NCI-H1436 (cell line): ENCODE results near the gene RIN3.

ENCODE experiments used
- DNase-seq: peaks from one replicate; lab custom pipeline; 2025; lab: John Stamatoyannopoulos, UW

The RIN3 gene

GRCh38 chr14:92578511-92578910 lies 64.9 kb downstream of the RIN3 start:
- DNase-seq: no peak

- DNase-seq: no peak
Observed at GRCh38 chr14:92579244-92579936, 65.8 kb downstream of the RIN3 start.

GRCh38 chr14:92581206-92581605 lies 67.6 kb downstream of the RIN3 start:
- DNase-seq: no peak

- no peak for DNase-seq
Observed at GRCh38 chr14:92581966-92582566, 68.5 kb downstream of the RIN3 start.

GRCh38 chr14:92582706-92583452 lies 69.3 kb downstream of the RIN3 start:
- no peak for DNase-seq

GRCh38 chr14:92584220-92584619 lies 70.6 kb downstream of the RIN3 start:
- DNase-seq: no peak

GRCh38 chr14:92584816-92585215 lies 71.2 kb downstream of the RIN3 start:
- no peak for DNase-seq

GRCh38 chr14:92585981-92586937 lies 72.7 kb downstream of the RIN3 start:
- no peak for DNase-seq

GRCh38 chr14:92586963-92587699 lies 73.5 kb downstream of the RIN3 start:
- no peak for DNase-seq

GRCh38 chr14:92587700-92588085 lies 74.1 kb downstream of the RIN3 start:
- DNase-seq: no peak

GRCh38 chr14:92589213-92589852 lies 75.8 kb downstream of the RIN3 start:
- DNase-seq: no peak

GRCh38 chr14:92590176-92590575 lies 76.6 kb downstream of the RIN3 start:
- DNase-seq: no peak

GRCh38 chr14:92590941-92591340 lies 77.4 kb downstream of the RIN3 start:
- DNase-seq: no peak

- no peak for DNase-seq
Observed at GRCh38 chr14:92591346-92591745, 77.8 kb downstream of the RIN3 start.

- no peak for DNase-seq
Observed at GRCh38 chr14:92595267-92595666, 81.7 kb downstream of the RIN3 start.

GRCh38 chr14:92596331-92596907 lies 82.8 kb downstream of the RIN3 start:
- no peak for DNase-seq

- no peak for DNase-seq
Observed at GRCh38 chr14:92597906-92598905, 84.6 kb downstream of the RIN3 start.

GRCh38 chr14:92599811-92600210 lies 86.2 kb downstream of the RIN3 start:
- DNase-seq: no peak
